Measurements from ENCODE around the gene FMR1.

GRCh38 chrX:147877726-147878125, 34.0 kb upstream of the FMR1 start:
- no peak for TF ChIP-seq REST (IDR thresholded peaks at IDR 0.05; ENCODE audit: low read depth)
- TF ChIP-seq EGR1 (IDR thresholded peaks at IDR 0.05): no peak
- no peak for TF ChIP-seq CEBPB (IDR thresholded peaks at IDR 0.05)
- TF ChIP-seq EP300 (IDR thresholded peaks at IDR 0.05; ENCODE audit: borderline replicate concordance): no peak
- TF ChIP-seq MAX (IDR thresholded peaks at IDR 0.05): no peak
- no peak for TF ChIP-seq RAD21 (IDR thresholded peaks at IDR 0.05; ENCODE audit: low read depth)
- no peak for TF ChIP-seq TCF12 (IDR thresholded peaks at IDR 0.05; ENCODE audit: low read depth)
- no peak for TF ChIP-seq YY1 (IDR thresholded peaks at IDR 0.05; ENCODE audit: low read depth)
- TF ChIP-seq FOXM1 (IDR thresholded peaks at IDR 0.05; ENCODE audit: borderline replicate concordance, low read depth): no peak
- no peak for TF ChIP-seq ZBTB7A (IDR thresholded peaks at IDR 0.05; ENCODE audit: low read depth)
- no peak for TF ChIP-seq CREB1 (IDR thresholded peaks at IDR 0.05; ENCODE audit: low read depth)
- no peak for TF ChIP-seq TAF1 (IDR thresholded peaks at IDR 0.05; ENCODE audit: low read depth)
- no peak for TF ChIP-seq TEAD4 (IDR thresholded peaks at IDR 0.05)
